Cardiac muscle cell (in vitro differentiated cells and primary cell): ENCODE measurements around the gene NOL9. TPM values are rescaled to one million over a fixed set of nuclear protein-coding genes. Genes with fewer than 3 reads are reported as not detected.
"Not testable (repeated sequence)": the region's sequence is repeated elsewhere in the genome, so short reads cannot be mapped to it uniquely, and the experiment has no call there.

ENCODE experiments used
- DNase-seq, 2 donors: peaks; one replicate each; pipeline versions ENCODE4 v3.0.0 to v3.0.0-alpha.2; 2010 to 2017; ENCODE audit warnings: low read depth in 1 of 2, low spot score in 1 of 2
- H3K27ac ChIP-seq: fragments of 200-600 bp; sonication (generic); 2 replicates; pipeline ENCODE4 v1.5.1; 2016
- H3K27me3 ChIP-seq: fragments of 200-600 bp; sonication (generic); 2 replicates; pipeline ENCODE4 v1.6.0; 2016; ENCODE audit warnings: control low read depth
- H3K36me3 ChIP-seq: fragments of 200-600 bp; sonication (generic); 2 replicates; pipeline ENCODE4 v1.5.1; 2016; ENCODE audit warnings: control low read depth
- H3K4me1 ChIP-seq: fragments of 200-600 bp; sonication (generic); 2 replicates; pipeline ENCODE4 v1.8.1; 2017; ENCODE audit warnings: low read depth, mild to moderate bottlenecking, mixed run types
- H3K4me3 ChIP-seq: fragments of 200-600 bp; sonication (generic); 2 replicates; pipeline ENCODE4 v1.5.1; 2016; ENCODE audit warnings: mild to moderate bottlenecking
- H3K9me3 ChIP-seq: fragments of 200-600 bp; sonication (generic); 2 replicates; pipeline ENCODE4 v1.5.1; 2017; ENCODE audit warnings: low read depth, mild to moderate bottlenecking, control low read depth
- polyA plus RNA-seq: library from polyadenylated mRNA; unstranded; fragments of >200 nt; fragmentation: Nextera tagmentation; extraction: Ambion mirVana; gene quantifications from 2 replicates; pipeline ENCODE4 v1.2.1, GENCODE V29; 2016
- total RNA-seq: library from RNA; depleted of rRNA; stranded (reverse); fragments of >200 nt; gene quantifications from 2 replicates; pipeline ENCODE4 v1.2.3, GENCODE V29; 2016
- TF ChIP-seq, protein P1 (sequence below): IDR thresholded peaks from 2 replicates; pipeline ENCODE4 v1.5.1; 2012; ENCODE audit warnings: low read depth, mild to moderate bottlenecking, low read length

The NOL9 gene
- total and polyA plus RNA-seq, 2 experiments from 2014 or later, result 12.9 to 22.4 TPM

DNA sequence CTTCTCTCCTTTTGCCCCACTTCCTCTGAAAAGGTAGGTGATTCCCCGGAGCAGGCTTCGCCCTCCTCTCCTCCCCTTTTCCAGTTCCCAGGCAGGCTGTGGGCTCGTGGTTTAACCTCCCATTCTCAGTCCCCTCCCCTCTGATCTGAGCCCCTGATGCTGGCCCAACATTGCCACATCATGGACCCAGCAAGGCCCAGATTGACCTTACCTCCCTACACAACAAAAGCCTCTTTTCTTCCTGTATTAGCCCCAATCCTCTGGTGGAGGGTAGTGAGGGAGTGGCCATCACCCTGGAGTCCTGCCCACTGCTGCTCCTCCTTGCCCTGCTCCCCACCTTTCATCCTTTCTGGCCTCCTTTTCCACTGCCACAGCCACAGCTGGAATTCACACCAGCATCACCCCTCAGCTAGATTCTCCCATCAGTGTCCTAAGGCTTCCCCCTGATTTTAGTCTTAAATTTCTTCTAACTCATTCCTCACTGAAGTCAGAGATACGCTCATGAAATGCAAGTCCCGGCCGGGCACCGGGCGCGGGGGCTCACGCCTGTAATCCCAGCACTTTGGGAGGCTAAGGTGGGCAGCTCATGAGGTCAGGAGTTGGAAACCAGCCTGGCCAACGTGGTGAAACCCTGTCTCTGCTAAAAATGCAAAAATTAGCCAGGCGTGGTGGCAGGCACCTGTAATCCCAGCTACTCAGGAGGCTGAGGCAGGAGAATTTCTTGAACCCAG, 18.5 kb upstream of the NOL9 start:
- Histone ChIP-seq H3K9me3 (no peaks in the 10 kb centered on the region), H3K27ac (no peak overlapping the region), H3K27me3 (no peaks in the 10 kb centered on the region), H3K4me3 (no peak overlapping the region), H3K36me3 (no peaks in the 10 kb centered on the region), H3K4me1 (no peaks in the 10 kb centered on the region)
- DNase-seq, result no peak
- TF ChIP-seq, protein P1, sequence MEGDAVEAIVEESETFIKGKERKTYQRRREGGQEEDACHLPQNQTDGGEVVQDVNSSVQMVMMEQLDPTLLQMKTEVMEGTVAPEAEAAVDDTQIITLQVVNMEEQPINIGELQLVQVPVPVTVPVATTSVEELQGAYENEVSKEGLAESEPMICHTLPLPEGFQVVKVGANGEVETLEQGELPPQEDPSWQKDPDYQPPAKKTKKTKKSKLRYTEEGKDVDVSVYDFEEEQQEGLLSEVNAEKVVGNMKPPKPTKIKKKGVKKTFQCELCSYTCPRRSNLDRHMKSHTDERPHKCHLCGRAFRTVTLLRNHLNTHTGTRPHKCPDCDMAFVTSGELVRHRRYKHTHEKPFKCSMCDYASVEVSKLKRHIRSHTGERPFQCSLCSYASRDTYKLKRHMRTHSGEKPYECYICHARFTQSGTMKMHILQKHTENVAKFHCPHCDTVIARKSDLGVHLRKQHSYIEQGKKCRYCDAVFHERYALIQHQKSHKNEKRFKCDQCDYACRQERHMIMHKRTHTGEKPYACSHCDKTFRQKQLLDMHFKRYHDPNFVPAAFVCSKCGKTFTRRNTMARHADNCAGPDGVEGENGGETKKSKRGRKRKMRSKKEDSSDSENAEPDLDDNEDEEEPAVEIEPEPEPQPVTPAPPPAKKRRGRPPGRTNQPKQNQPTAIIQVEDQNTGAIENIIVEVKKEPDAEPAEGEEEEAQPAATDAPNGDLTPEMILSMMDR, result no peak

DNA sequence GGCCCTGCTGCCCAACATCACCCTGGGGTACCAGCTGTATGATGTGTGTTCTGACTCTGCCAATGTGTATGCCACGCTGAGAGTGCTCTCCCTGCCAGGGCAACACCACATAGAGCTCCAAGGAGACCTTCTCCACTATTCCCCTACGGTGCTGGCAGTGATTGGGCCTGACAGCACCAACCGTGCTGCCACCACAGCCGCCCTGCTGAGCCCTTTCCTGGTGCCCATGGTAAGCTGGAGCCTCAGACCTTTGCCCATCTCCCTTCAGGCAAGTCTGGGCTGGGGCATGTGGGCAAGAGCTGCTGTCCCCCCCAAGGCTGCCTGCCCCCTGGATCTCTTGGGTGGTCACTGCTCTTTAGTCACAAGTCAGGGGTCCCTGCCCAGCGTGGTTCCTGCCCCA, 16.7 kb upstream of the NOL9 start:
- TF ChIP-seq, protein P1, result no peak
- no peaks in the 10 kb centered on the region for H3K36me3 ChIP-seq
- H3K27ac ChIP-seq, result no peak overlapping the region
- H3K27me3 ChIP-seq, result no peaks in the 10 kb centered on the region
- H3K4me1 ChIP-seq, result no peaks in the 10 kb centered on the region
- DNase-seq, result no peak
- H3K9me3 ChIP-seq, result no peaks in the 10 kb centered on the region
- no peak overlapping the region for H3K4me3 ChIP-seq

DNA sequence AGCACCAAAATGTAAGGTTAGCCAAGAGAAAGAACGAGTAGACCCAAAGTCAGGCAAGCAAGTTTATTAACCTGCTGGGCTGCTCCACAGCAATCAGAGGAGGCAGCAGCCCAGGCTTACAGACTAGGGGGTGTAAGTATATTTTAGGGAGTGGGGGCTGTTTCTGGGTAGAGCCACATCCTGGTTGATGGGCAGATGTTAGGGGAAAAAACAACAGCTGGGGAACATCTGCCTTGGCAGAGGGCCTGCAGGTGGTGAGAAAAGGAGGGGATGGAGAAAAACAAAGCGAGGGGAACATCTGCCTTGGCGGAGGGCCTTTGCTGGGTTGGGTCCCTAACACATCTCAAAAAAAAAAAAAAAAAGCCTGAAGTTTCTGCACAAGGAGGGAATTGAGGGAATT, 15.8 kb upstream of the NOL9 start:
- no peak for DNase-seq
- Histone ChIP-seq H3K4me3 (no peak overlapping the region), H3K9me3 (no peaks in the 10 kb centered on the region), H3K27me3 (peaks cover 6% of the 10 kb centered on the region), H3K4me1 (no peaks in the 10 kb centered on the region), H3K36me3 (no peaks in the 10 kb centered on the region), H3K27ac (no peak overlapping the region)
- TF ChIP-seq, protein P1, result no peak

DNA sequence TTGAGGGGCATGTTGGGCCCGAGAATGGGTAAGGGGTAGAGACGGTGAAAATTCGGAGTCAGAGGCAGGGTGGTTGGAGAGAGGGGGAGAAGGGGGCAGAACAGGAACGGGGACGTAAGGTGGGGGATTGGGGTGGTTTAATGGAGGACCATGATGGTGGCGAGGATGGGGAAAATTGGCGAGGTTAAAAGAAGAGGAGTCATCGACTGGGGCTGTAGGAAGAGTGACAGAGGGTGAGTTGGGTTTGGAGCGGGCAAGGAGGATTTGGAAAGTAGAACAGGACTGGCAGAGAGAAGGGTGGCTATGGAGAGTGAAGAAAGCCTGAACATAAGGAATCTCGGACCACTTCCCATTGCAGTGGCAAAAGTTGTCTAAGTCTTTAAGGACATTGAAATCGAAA, 14.7 kb upstream of the NOL9 start:
- Histone ChIP-seq H3K36me3 (no peaks in the 10 kb centered on the region), H3K9me3 (no peaks in the 10 kb centered on the region), H3K4me3 (no peak overlapping the region), H3K27me3 (peaks cover 15% of the 10 kb centered on the region), H3K4me1 (no peaks in the 10 kb centered on the region), H3K27ac (no peak overlapping the region)
- DNase-seq, result no peak
- TF ChIP-seq, protein P1, result no peak

DNA sequence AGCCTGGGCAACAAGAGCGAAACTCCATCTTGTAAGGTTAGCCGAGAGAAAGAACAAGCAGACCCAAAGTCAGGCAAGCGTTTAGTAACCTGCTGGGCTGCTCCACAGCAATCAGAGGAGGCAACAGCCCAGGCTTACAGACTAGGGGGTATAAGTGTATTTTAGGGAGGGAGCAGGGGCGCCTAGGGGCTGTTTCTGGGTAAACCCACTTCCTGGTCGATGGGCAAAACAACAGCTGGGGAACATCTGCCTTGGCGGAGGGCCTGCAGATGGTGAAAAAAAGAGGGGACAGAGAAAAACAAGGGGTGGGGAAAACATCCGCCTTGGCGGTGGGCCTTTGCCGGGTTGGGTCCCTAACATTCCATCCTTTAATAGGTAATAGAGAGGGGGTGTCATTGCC, 6.0 kb upstream of the NOL9 start:
- Histone ChIP-seq H3K27me3 (peaks cover 12% of the 10 kb centered on the region), H3K27ac (no peak overlapping the region), H3K9me3 (no peaks in the 10 kb centered on the region), H3K4me3 (no peak overlapping the region), H3K4me1 (no peaks in the 10 kb centered on the region), H3K36me3 (no peaks in the 10 kb centered on the region)
- TF ChIP-seq, protein P1, result no peak
- no peak for DNase-seq

DNA sequence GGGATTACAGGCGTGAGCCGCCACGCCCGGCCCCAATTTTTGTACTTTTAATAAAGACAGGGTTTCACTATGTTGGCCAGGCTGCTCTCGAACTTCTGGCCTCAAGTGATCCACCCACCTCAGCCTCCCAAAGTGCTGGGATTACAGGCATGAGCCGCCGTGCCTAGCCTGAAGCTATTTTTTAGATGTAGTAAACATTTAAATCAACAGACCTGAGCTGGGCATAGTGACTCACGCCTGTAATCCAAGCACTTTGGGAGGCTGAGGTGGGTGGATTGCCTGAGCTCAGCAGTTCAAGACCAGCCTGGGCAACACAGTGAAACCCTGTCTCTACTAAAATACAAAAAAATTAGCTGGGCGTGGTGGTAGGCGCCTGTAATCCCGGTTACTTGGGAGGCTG, 4.8 kb upstream of the NOL9 start:
- H3K27me3 ChIP-seq, H3K4me1 ChIP-seq, DNase-seq, H3K27ac ChIP-seq, H3K36me3 ChIP-seq, H3K4me3 ChIP-seq, H3K9me3 ChIP-seq: not testable (repeated sequence)
